ENCODE results near the gene CLDN7. TPM values are rescaled to one million over a fixed set of nuclear protein-coding genes. Genes with fewer than 3 reads are reported as not detected.

CLDN7 gene
- total RNA-seq, 2 experiments from 2014 or later: 0.32 TPM; not detected in 1

DNA sequence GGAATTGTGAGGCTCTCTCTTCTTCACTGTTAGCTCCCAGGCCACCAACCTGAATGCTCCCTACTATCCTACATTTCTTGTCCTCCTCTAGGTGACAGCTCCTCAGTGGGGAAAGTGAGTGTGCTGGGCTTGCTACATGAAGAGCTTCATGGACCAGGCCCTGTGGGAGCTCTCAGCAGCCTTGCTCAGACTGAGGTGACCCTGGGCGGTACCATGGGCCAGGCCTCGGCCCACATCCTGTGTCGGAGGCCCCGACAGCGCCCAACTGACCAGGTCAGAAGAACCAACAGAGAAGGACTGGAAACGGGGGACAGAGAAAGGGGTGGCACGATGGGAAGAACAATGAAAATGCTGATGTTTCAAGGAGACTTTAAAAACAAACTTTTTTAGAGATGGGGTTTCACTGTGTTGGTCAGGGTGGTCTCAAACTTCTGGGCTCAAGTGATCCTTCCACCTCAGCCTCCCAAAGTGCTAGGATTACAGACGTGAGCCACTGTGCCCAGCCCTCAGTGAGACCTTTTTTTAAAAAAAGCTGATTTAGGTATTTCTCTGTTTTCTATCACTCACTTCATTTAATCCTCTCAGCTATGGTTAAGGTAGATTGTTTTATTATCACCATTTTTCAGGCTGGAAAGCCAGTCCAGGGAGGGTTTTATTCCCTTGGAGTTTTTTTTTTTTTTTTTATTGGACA lies 5.4 kb downstream of the CLDN7 start:
- Histone ChIP-seq H3K4me3 (ENCODE audit: low read depth, low read length, poor library complexity, severe bottlenecking) (no peak overlapping the region), H3K9me3 (ENCODE audit: low read length) (no peaks in the 10 kb centered on the region), H3K36me3 (ENCODE audit: insufficient read depth, low read length) (peaks cover 50% of the 10 kb centered on the region), H3K9me2 (ENCODE audit: insufficient read depth, low read length) (no peaks in the 10 kb centered on the region), H3K4me2 (ENCODE audit: low read length) (no peak overlapping the region), H3K4me1 (ENCODE audit: insufficient read depth, low read length, poor library complexity, severe bottlenecking) (peaks cover 8% of the 10 kb centered on the region), H2AFZ (ENCODE audit: low read length) (no peak overlapping the region), H4K20me1 (ENCODE audit: insufficient read depth, low read length) (no peaks in the 10 kb centered on the region), H3K79me2 (ENCODE audit: insufficient read depth, low read depth, low read length) (peaks cover 17% of the 10 kb centered on the region), H3K27ac (ENCODE audit: low read depth, low read length, poor library complexity, severe bottlenecking) (no peak overlapping the region)
- DNase-seq (ENCODE audit: low spot score): no peak
- CTCF ChIA-PET (ENCODE audit: unreplicated experiment): interaction anchor here (0.6 kb wide), 1 partner anchor 235 kb away, joined by 4 read pairs; no protein-coding TSS in a partner anchor
- intact Hi-C loops (cut with micrococcal nuclease; ENCODE audit: unreplicated experiment): no loop called here
- POLR2A ChIA-PET: interaction anchor here (0.6 to 0.7 kb wide), 2 partner anchors 136 to 207 kb away, joined by 3 read pairs; no protein-coding TSS in a partner anchor
- no TSS peak for BruUV-seq (replicated peaks)
- TF ChIP-seq, protein P1, sequence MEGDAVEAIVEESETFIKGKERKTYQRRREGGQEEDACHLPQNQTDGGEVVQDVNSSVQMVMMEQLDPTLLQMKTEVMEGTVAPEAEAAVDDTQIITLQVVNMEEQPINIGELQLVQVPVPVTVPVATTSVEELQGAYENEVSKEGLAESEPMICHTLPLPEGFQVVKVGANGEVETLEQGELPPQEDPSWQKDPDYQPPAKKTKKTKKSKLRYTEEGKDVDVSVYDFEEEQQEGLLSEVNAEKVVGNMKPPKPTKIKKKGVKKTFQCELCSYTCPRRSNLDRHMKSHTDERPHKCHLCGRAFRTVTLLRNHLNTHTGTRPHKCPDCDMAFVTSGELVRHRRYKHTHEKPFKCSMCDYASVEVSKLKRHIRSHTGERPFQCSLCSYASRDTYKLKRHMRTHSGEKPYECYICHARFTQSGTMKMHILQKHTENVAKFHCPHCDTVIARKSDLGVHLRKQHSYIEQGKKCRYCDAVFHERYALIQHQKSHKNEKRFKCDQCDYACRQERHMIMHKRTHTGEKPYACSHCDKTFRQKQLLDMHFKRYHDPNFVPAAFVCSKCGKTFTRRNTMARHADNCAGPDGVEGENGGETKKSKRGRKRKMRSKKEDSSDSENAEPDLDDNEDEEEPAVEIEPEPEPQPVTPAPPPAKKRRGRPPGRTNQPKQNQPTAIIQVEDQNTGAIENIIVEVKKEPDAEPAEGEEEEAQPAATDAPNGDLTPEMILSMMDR (conservative IDR thresholded peaks at IDR 0.05; ENCODE audit: low read length): no peak
- TF ChIP-seq EZH2phosphoT487 (IDR thresholded peaks at IDR 0.05; ENCODE audit: borderline replicate concordance, low read depth, low read length): no peak

DNA sequence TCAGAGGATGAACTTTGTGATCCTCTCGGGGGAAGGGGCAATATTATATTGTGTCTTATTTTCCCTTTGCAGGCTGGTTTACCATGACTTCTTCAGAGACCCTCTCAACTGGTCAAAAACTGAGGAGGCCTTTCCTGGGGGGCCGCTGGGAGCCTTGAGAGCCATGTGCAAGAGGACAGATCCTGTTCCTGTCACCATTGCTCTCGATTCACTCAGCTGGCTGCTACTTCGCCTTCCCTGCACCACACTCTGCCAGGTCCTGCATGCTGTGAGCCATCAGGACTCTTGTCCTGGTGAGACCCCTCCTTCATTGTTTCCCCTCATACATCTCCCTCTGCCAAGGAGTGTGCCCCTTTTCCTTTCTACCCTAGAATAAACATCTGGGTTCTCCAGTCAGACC lies 7.8 kb downstream of the CLDN7 start:
- ChIA-PET POLR2A (interaction anchor here (0.6 to 0.7 kb wide), 2 partner anchors 11 to 52 kb away, joined by 3 to 4 read pairs; no protein-coding TSS in a partner anchor), CTCF (ENCODE audit: unreplicated experiment) (no interaction called here)
- H3K4me2 ChIP-seq (ENCODE audit: low read length): no peak overlapping the region
- H3K36me3 ChIP-seq (ENCODE audit: insufficient read depth, low read length): peaks cover 49% of the 10 kb centered on the region
- no peak overlapping the region for H3K27ac ChIP-seq (ENCODE audit: low read depth, low read length, poor library complexity, severe bottlenecking)
- H4K20me1 ChIP-seq (ENCODE audit: insufficient read depth, low read length): peaks cover 12% of the 10 kb centered on the region
- DNase-seq (ENCODE audit: low spot score): no peak
- BruUV-seq (replicated peaks): no TSS peak
- no peak for TF ChIP-seq EZH2phosphoT487 (IDR thresholded peaks at IDR 0.05; ENCODE audit: borderline replicate concordance, low read depth, low read length)
- TF ChIP-seq, protein P1 (conservative IDR thresholded peaks at IDR 0.05; ENCODE audit: low read length): no peak
- peaks cover 17% of the 10 kb centered on the region for H3K4me1 ChIP-seq (ENCODE audit: insufficient read depth, low read length, poor library complexity, severe bottlenecking)
- H3K9me3 ChIP-seq (ENCODE audit: low read length): no peaks in the 10 kb centered on the region
- intact Hi-C loops (cut with micrococcal nuclease; ENCODE audit: unreplicated experiment): loop anchor here (5.0 kb wide), 2 partner anchors 228 to 583 kb away; partner anchors contain the start of genes POLR2A and SLC35G6
- no peak overlapping the region for H3K4me3 ChIP-seq (ENCODE audit: low read depth, low read length, poor library complexity, severe bottlenecking)
- H3K79me2 ChIP-seq (ENCODE audit: insufficient read depth, low read depth, low read length): peaks cover 36% of the 10 kb centered on the region
- no peaks in the 10 kb centered on the region for H3K9me2 ChIP-seq (ENCODE audit: insufficient read depth, low read length)
- H2AFZ ChIP-seq (ENCODE audit: low read length): no peak overlapping the region

DNA sequence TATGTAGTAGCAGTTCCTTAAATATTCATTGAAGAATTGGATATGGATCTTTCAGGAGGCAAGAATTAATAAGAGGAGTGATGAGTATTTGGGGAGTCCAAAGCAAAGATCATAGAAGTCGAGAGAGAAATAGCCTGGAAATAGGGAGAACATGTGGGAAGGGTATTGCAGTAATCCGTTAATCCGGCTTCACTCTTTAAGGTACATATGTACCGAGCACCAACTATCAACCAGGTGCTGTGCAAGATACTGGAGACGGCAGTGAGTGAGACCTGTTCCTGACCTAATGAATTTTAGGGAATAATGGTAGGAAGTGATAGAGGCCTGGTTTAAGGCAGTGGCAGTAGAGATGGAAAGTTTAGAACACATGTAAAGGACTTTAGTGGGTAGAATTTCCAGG lies 9.2 kb downstream of the CLDN7 start:
- Histone ChIP-seq H3K9me2 (ENCODE audit: insufficient read depth, low read length) (no peaks in the 10 kb centered on the region), H3K79me2 (ENCODE audit: insufficient read depth, low read depth, low read length) (peaks cover 50% of the 10 kb centered on the region), H3K4me3 (ENCODE audit: low read depth, low read length, poor library complexity, severe bottlenecking) (peak overlapping the region; percentile 83), H3K36me3 (ENCODE audit: insufficient read depth, low read length) (peaks cover 45% of the 10 kb centered on the region), H3K4me1 (ENCODE audit: insufficient read depth, low read length, poor library complexity, severe bottlenecking) (peaks cover 26% of the 10 kb centered on the region), H3K27ac (ENCODE audit: low read depth, low read length, poor library complexity, severe bottlenecking) (peak overlapping the region; percentile 71), H3K9me3 (ENCODE audit: low read length) (no peaks in the 10 kb centered on the region), H4K20me1 (ENCODE audit: insufficient read depth, low read length) (peaks cover 18% of the 10 kb centered on the region), H3K4me2 (ENCODE audit: low read length) (peak overlapping the region; percentile 87), H2AFZ (ENCODE audit: low read length) (0 out of 2 replicates have a peak overlapping the region, but pooled peaks have one; percentile 5)
- intact Hi-C loops (cut with micrococcal nuclease; ENCODE audit: unreplicated experiment): loop anchor here (2.0 to 5.0 kb wide), 4 partner anchors 14 to 584 kb away; partner anchors contain the start of genes EIF5A, PHF23, POLR2A and SLC35G6
- POLR2A ChIA-PET: no interaction called here
- TF ChIP-seq, protein P1 (conservative IDR thresholded peaks at IDR 0.05; ENCODE audit: low read length): no peak
- no peak for TF ChIP-seq EZH2phosphoT487 (IDR thresholded peaks at IDR 0.05; ENCODE audit: borderline replicate concordance, low read depth, low read length)
- no TSS peak for BruUV-seq (replicated peaks)
- no peak for DNase-seq (ENCODE audit: low spot score)
- CTCF ChIA-PET (ENCODE audit: unreplicated experiment): no interaction called here
